Measurements from ENCODE around the gene CMBL.
"Not testable (repeated sequence)": the region's sequence is repeated elsewhere in the genome, so short reads cannot be mapped to it uniquely, and the experiment has no call there.

CMBL gene

DNA sequence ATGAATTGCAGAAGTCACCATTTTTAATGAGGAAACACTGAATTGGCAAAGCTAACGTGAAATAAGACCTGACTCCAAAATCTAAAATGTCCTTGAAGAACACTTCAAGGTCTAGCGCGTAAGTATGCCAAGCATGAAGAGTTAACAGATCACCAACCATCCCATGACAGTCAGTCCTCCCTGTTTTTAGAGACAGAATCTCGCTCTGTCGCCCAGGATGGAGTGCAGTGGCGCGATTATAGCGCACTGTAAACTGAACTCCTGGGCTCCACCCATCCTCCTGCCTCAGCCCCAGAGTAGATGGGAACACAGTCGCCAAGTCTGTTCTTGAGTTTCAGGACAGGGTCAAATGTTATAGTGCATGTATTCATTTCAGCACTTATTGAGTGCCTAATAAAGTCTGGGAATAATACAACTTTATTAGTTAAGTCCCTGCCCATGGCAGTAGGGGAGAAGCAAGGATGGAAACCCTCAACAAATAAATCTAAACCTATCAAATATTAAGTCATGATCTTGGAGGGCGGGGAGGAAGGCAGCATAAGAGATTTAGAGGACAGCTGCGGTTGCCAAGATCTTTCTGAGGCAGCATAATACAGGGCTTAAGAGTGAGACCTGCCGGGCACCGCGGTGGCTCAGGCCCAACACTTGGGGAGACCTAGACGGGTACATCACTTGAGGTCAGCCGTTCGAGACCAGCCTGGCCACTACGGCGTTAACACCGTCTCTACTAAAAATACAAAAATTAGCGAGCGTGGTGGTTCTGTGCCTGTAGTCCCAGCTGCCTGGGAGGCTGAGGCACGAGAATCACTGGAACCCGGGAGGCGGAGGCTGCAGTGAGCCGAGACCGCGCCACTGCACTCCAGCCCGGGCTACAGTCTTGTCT lies 59.1 kb downstream of the CMBL start:
- Mint-ChIP-seq H3K27me3 (no peaks in the 10 kb centered on the region), H3K27ac (peak overlapping the region; percentile 100), H3K4me1 (ENCODE audit: low read depth) (peaks cover 49% of the 10 kb centered on the region), H3K4me3 (peak overlapping the region; percentile 100), H3K9me3 (ENCODE audit: low read depth) (no peaks in the 10 kb centered on the region), H3K36me3 (peaks cover 18% of the 10 kb centered on the region)

DNA sequence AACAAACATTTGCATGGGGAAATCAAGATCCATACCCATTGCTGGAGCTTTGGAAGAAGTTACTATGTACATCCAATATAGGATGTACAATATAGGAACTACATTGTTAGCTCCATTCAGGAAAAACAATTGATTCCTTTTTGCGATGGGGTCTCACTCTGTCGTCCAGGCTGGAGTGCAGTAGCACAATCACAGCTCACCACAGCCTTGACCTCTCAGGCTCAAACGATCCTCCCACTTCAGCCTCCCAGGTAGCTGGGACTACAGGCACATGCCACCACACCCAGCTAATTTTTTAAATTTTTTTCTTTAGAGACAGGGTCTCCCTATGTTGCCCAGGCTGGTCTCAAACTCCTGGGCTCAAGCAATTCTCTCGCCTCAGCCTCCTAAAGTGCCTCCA lies 60.5 kb downstream of the CMBL start:
- H3K27me3 Mint-ChIP-seq; H3K9me3 Mint-ChIP-seq (ENCODE audit: low read depth); H3K27ac Mint-ChIP-seq; H3K4me3 Mint-ChIP-seq: not testable (repeated sequence)
- Mint-ChIP-seq H3K4me1 (ENCODE audit: low read depth) (peaks cover 38% of the 10 kb centered on the region), H3K36me3 (peaks cover 21% of the 10 kb centered on the region)

GRCh38 chr5:10246761-10247160 lies 60.9 kb downstream of the CMBL start:
- Mint-ChIP-seq H3K36me3 (peaks cover 18% of the 10 kb centered on the region), H3K4me3 (no peak overlapping the region), H3K4me1 (ENCODE audit: low read depth) (peaks cover 34% of the 10 kb centered on the region), H3K27ac (no peak overlapping the region), H3K9me3 (ENCODE audit: low read depth) (no peaks in the 10 kb centered on the region), H3K27me3 (no peaks in the 10 kb centered on the region)

- Mint-ChIP-seq H3K4me1 (ENCODE audit: low read depth) (peaks cover 23% of the 10 kb centered on the region), H3K27me3 (no peaks in the 10 kb centered on the region), H3K27ac (no peak overlapping the region), H3K9me3 (ENCODE audit: low read depth) (no peaks in the 10 kb centered on the region), H3K4me3 (no peak overlapping the region), H3K36me3 (peaks cover 11% of the 10 kb centered on the region)
Measured at GRCh38 chr5:10244342-10244944, 63.3 kb downstream of the CMBL start.

DNA sequence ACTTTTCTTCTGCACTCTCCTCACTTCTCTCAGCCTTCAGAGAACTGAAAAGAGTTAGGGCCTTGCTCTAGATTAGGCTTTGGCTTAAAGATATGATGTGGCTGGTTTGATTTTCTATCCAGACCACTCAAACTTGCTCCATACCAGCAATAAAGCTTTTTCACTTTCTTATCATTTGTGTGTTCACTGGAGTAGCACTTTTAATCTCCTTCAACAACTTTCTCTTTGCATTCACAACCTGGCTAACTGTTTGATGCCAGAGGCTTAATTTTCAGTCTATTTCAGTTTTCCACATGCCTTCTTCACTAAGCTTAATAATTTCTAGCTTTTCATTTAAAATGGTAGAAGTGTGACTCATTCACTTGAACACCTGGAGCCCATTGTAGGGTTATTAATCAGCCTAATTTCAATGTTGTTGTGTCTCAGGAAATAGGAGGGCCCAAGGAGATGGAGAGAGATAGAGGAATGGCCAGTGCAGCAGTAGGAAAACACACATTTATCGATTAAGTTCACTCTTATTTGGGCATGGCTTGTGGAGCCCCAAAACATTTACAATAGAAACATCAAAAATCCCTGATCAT lies 64.0 kb downstream of the CMBL start:
- no peak overlapping the region for H3K4me3 Mint-ChIP-seq
- no peaks in the 10 kb centered on the region for H3K9me3 Mint-ChIP-seq (ENCODE audit: low read depth)
- no peaks in the 10 kb centered on the region for H3K27me3 Mint-ChIP-seq
- no peak overlapping the region for H3K27ac Mint-ChIP-seq
- H3K36me3 Mint-ChIP-seq, result peaks cover 11% of the 10 kb centered on the region
- H3K4me1 Mint-ChIP-seq (ENCODE audit: low read depth), result peaks cover 21% of the 10 kb centered on the region

- H3K4me3 Mint-ChIP-seq, result no peak overlapping the region
- no peaks in the 10 kb centered on the region for H3K27me3 Mint-ChIP-seq
- H3K36me3 Mint-ChIP-seq, result peaks cover 14% of the 10 kb centered on the region
- H3K9me3 Mint-ChIP-seq (ENCODE audit: low read depth), result no peaks in the 10 kb centered on the region
- no peak overlapping the region for H3K27ac Mint-ChIP-seq
- H3K4me1 Mint-ChIP-seq (ENCODE audit: low read depth), result no peaks in the 10 kb centered on the region
Measured at GRCh38 chr5:10235350-10235749, 72.4 kb downstream of the CMBL start.

DNA sequence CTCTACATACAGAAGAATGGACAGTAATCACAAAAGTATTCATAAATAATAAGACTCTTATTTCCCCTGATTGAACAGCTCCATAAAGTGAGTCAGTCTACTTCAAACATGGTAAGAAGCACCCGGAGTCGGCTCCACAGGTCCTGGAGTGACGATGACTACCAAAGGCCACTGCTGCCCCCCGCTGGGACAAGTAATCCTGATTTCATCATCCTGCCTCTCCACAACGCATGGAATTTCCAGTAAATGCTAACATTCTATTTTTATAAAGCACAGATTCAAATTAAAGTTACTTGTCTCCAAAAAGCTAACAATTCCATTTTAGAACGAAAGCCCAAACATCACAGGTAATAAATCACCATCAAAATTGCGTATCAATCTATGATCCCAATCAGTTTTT lies 74.2 kb downstream of the CMBL start:
- H3K36me3 Mint-ChIP-seq, result peaks cover 16% of the 10 kb centered on the region
- no peaks in the 10 kb centered on the region for H3K27me3 Mint-ChIP-seq
- no peak overlapping the region for H3K27ac Mint-ChIP-seq
- H3K4me3 Mint-ChIP-seq, result no peak overlapping the region
- H3K9me3 Mint-ChIP-seq (ENCODE audit: low read depth), result no peaks in the 10 kb centered on the region
- no peaks in the 10 kb centered on the region for H3K4me1 Mint-ChIP-seq (ENCODE audit: low read depth)

GRCh38 chr5:10233011-10233410 lies 74.7 kb downstream of the CMBL start:
- H3K36me3 Mint-ChIP-seq, result peaks cover 16% of the 10 kb centered on the region
- H3K4me1 Mint-ChIP-seq (ENCODE audit: low read depth), result no peaks in the 10 kb centered on the region
- no peak overlapping the region for H3K27ac Mint-ChIP-seq
- no peaks in the 10 kb centered on the region for H3K27me3 Mint-ChIP-seq
- no peak overlapping the region for H3K4me3 Mint-ChIP-seq
- no peaks in the 10 kb centered on the region for H3K9me3 Mint-ChIP-seq (ENCODE audit: low read depth)

DNA sequence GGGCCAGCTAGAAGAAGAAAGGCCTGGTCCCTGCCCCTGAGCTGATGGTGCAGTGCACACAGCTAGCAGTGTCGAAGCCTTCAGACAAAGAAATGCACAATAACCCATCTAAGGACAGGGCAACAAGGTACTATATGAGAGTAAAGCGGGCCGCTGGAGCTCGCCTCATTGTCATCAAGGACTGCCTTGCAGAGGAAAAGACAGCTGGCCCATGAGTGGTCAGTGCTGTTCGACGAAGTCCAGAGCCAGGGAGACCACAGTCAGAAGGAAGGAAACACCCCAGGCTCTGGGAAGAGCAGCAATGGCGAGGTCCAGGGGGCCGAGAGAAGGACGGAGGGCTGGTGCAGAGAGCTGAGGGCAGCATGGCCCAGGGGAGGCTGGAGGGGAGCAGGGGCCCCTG lies 75.3 kb downstream of the CMBL start:
- H3K4me1 Mint-ChIP-seq (ENCODE audit: low read depth), result no peaks in the 10 kb centered on the region
- no peak overlapping the region for H3K4me3 Mint-ChIP-seq
- no peaks in the 10 kb centered on the region for H3K27me3 Mint-ChIP-seq
- peaks cover 16% of the 10 kb centered on the region for H3K36me3 Mint-ChIP-seq
- H3K27ac Mint-ChIP-seq, result no peak overlapping the region
- no peaks in the 10 kb centered on the region for H3K9me3 Mint-ChIP-seq (ENCODE audit: low read depth)

DNA sequence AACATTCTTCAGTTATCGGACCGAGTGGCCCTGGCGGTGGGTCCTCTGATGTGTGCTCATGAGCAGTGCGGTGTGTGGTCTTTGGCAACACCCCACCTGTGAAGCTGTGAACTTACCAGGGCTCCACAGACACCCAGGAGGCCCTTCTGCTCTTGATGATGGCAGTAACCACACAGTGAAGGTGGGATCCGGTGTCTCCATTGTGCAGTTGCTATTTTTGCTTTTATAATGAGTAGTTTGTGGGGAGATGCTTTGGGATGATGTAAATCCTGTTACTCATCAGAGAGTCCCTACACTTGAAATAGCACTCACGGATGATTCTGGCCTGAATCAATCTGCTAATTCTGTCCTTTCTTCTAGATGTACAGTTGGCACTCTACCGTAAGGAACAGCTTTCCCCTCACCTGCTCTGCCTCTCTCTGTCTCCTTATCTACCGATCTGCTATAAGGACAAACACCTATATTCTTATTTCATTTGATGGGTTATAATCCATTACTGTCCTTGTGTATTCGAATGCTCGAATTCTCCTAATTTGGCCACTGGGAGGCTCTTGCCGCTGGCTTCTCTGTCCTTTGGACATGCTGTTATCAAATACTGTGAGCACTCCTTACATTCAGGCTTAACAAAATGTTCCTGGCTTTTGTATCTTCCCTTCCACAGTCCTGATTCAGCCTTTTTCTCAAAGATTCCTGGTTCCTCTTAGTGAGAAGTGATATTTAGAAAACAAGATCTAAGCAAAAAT lies 78.2 kb downstream of the CMBL start:
- no peaks in the 10 kb centered on the region for H3K4me1 Mint-ChIP-seq (ENCODE audit: low read depth)
- H3K4me3 Mint-ChIP-seq, result no peak overlapping the region
- no peaks in the 10 kb centered on the region for H3K27me3 Mint-ChIP-seq
- H3K27ac Mint-ChIP-seq, result no peak overlapping the region
- H3K9me3 Mint-ChIP-seq (ENCODE audit: low read depth), result peaks cover 15% of the 10 kb centered on the region
- peaks cover 29% of the 10 kb centered on the region for H3K36me3 Mint-ChIP-seq

DNA sequence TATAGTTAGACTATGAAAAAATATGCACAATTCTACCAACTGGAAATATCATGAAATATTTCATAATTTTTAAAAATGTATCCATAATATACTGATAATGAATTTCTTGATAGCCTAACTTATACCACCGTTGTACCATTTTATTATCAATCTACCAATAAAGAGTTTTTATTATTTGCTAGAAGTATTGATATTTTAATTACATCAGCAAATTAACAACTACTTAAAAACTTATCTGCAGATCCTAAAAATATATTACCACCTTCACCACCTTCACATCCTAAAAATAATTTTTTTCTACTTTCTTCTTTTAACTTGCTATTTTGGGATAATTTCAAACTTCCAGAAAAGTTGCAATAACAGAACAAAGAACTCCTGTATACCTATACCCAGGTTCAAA lies 79.4 kb downstream of the CMBL start:
- Mint-ChIP-seq H3K27me3 (no peaks in the 10 kb centered on the region), H3K27ac (no peak overlapping the region), H3K4me1 (ENCODE audit: low read depth) (no peaks in the 10 kb centered on the region), H3K4me3 (no peak overlapping the region), H3K36me3 (peaks cover 35% of the 10 kb centered on the region), H3K9me3 (ENCODE audit: low read depth) (peaks cover 15% of the 10 kb centered on the region)

Data from activated naive CD8-positive, alpha-beta T cell (primary cell).